ENCODE measurements around the gene CDSN.
"Not testable (repeated sequence)": the region's sequence is repeated elsewhere in the genome, so short reads cannot be mapped to it uniquely, and the experiment has no call there.

- not testable (repeated sequence) for TF ChIP-seq EZH2 (IDR thresholded peaks at IDR 0.05; ENCODE audit: low read length); CTCF (optimal IDR thresholded peaks at IDR 0.05 in 1 of 3, IDR thresholded peaks at IDR 0.05 in 1 of 3, conservative IDR thresholded peaks at IDR 0.05 in 1 of 3; ENCODE audit: extremely low read depth in 1 of 3, insufficient read depth in 2 of 3, low read length in 3 of 3)
Measured at GRCh38 chr6:31164475-31165063, 44.3 kb upstream of the CDSN start.
